ENCODE data around the gene METTL26. TPM values are rescaled to one million over a fixed set of nuclear protein-coding genes. Genes with fewer than 3 reads are reported as not detected.

The METTL26 gene
- total RNA-seq, 1 donor from 2014 or later = 62.2 TPM

DNA sequence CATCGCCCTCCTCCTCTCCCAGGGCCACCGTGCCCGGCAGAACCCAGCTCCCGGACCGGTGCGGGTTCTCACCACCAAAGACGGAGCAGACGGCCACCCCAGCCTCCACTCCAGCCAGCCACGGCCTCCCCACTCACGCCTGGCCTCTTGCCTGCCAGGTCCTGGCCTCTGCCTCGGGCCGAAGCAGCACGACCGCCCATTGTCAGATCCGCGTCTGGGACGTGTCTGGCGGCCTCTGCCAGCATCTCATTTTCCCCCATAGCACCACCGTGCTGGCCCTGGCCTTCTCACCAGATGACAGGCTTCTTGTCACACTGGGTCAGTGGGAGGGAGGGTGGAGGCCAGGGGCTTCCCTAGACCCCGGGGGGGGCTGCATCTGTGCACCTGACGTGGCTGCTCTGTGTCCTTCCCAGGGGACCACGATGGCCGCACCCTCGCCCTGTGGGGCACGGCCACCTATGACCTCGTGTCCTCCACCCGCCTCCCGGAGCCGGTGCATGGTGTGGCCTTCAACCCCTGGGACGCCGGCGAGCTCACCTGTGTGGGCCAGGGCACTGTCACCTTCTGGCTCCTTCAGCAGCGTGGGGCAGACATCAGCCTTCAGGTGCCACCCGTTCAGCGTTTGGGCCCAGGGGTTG lies 25.2 kb upstream of the METTL26 start:
- peak; percentile 2 for ATAC-seq
- intact Hi-C loops (cut with micrococcal nuclease) = no loop called here

DNA sequence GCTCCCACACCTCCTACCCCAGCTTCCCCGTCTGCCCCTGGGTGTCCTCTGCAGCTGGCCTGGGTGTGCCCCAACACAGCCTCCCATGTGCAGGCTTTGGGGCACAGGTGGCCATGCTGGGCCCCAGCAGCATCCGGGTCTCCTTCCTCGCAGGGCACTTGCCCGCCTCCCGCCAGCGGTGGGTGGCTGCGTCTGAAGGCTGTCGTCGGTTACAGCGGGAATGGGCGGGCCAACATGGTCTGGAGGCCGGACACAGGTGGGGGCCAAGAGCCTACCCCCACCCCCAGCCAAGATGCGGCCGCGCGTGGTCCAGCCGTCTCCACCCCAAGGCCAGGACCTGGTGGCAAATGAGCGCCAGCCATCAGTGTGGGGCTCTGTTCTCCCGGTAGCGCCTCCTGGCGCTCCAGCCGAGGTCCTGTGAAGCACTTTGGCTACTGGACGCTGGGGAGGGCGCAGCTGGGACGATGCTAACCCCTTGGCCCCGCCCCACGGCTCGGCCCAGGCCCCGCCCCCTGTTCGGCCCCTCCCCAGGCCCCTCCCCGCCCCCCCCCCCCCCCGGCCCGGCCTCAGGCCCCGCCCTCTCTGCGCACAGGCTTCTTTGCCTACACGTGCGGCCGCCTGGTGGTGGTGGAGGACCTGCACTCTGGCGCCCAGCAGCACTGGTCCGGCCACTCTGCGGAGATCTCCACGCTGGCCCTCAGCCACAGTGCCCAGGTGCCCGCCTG lies 24.5 kb upstream of the METTL26 start:
- intact Hi-C loops (cut with micrococcal nuclease) = no loop called here
- ATAC-seq = peak; percentile 87
- peak; percentile 93 for DNase-seq

More for the DNA sequence above, 25.2 kb upstream of the METTL26 start:
- peak; percentile 53 for DNase-seq

DNA sequence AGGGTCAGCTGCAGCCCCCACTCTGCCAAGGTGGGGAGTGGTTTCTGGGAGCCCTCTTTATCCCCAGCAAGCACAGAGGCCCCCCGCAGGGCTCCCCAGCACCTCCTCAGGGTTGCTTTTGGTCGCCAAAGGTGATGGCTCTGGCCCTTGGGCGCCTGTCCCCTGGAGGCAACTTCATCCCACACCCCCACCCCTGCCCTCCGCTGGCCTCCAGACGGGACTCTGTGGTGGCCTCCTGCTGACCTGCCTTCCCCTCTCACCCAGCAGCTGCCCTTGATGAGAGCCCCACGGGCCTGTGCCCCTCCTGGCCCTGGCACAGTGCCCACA lies 24.0 kb upstream of the METTL26 start:
- ATAC-seq (no peak), DNase-seq (no peak)
- intact Hi-C loops (cut with micrococcal nuclease) = no loop called here

DNA sequence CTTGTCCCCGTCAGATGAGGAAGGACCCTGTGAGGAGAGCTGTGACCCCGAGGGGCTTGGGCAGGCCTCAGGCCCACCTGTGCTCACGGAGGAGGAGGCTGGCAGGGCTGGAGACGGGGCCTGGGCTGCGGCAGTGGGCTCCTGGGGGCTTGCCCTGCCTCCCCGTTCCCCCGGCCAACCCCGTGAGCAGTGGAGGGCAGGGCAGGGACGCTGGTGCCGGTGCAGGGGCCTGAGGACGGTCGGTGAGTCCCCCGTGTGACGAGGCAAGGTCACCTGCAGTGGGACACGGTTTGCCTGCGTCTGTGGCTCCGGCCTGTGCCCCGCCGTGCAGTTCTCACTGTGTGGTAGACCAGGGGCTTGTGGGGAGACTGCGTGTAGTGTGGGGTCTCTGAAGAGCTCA lies 23.5 kb upstream of the METTL26 start:
- no peak for ATAC-seq
- intact Hi-C loops (cut with micrococcal nuclease) = no loop called here
- DNase-seq = no peak

DNA sequence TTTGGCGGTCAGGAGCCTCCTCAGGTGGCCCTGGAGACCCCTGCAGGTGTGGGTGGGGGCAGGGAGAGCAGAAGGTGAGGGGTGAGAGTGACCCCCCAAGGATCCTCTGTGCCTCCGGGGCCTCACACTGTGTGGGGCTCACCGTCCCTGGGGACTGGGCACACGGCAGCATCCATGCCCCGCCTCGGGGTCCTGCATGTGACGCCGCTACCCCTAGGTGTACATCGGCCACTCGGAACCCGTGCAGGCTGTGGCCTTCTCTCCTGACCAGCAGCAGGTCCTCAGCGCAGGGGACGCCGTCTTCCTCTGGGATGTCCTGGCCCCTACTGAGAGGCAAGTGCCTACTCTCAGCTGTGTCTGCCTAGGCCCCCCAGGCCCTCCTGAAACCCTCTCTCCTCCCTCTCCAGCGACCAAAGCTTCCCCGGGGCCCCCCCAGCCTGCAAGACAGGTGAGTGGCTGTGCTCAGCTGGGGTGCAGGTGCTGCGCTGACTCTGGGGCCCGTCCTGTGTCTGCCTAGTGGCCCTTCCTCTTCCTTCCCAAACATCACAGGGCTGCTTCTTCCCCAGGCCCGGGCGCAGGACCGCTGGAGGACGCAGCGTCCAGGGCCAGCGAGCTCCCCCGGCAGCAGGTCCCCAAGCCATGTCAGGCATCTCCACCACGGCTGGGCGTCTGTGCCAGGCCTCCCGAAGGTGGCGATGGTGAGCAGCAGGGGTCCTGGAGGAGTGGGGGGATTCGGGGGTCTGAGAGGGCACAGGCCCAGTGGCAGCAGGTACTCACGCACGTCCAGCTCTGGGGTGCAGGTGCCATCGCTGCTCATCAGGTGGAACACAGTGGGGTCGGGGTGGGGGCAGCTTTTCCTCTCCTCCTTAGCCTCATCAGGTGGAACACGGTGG lies 22.8 kb upstream of the METTL26 start:
- ATAC-seq (no peak), DNase-seq (no peak)
- intact Hi-C loops (cut with micrococcal nuclease) = no loop called here

DNA sequence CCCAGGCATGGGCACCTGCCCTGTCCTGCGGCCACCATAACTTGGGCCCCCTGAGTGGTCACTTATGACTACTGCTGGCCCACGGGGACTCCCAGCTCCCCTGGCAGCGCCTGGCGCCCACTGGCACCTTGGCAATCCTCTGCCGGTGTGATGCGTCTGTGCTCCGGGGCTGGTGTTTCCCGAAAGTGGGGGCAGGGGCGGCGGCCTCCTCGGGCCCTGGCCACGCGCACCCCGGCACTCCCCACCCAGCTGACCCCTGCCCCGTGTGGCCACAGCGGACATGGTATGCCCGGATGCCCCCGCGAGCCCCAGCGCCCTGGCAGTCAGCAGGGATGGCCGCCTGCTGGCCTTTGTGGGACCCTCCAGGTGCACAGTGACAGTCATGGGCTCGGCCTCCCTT lies 21.4 kb upstream of the METTL26 start:
- no peak for ATAC-seq
- intact Hi-C loops (cut with micrococcal nuclease) = no loop called here
- no peak for DNase-seq

DNA sequence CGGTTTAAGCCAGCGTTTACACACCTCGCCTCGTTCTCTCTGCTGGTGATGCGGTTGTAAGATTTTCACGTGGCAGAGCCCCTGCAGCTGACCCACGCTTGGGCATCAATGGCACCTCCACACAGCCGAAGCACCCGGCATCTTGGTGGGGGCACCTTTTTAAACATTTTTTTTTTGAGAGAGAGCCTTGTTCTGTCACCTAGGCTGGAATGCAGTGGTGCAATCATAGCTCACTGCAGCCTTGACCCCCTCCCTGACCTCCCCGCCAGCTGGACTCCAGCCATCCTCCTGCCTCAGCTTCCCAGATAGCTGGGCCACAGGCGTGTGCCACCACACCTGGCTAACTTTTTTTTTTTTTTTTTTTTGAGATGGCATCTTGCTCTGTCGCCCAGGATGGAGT lies 17.9 kb upstream of the METTL26 start:
- ATAC-seq (no peak), DNase-seq (no peak)
- intact Hi-C loops (cut with micrococcal nuclease) = no loop called here

DNA sequence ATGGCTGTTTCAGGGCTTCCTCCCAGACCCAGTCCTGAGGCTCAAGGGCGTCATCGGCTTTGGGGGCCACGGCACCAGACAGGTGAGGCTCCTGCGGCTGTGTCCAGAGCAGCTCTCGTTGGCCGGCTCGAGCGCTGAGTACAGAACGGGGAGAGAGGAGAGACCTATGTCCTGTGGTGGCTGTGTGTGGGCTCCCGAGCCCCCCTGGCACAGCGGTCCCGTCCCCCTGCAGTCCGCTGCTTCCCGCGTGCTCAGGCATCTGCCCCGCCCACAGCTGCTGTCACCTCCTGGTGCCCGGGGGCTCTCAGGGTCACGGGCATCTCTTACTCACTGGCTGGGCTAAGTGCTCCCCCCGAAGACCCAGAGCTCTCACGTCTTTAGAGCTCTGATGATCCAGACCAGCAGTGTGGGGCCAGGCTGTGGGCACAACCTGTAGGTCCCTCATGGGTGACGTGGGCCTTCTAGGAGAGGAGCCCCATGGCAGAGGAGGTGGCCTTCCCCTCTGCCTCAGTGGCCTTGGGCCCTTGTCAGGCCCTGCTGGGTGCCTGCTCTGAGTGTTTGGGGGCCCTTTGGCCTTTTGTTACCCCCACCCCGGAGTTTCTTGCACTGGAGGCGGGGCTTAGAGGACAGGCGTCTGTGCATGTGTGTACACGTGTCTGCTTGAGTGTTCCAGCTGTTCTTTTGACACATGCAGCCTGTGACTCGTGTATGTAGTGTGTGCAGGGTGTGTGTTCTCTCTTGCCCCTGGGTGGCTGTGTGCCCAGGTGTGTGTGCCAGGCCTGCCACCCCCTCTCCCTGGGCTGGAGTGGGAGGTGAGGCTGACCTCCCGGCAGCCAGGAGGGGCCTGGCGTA lies 16.6 kb upstream of the METTL26 start:
- ATAC-seq (no peak), DNase-seq (no peak)
- intact Hi-C loops (cut with micrococcal nuclease) = no loop called here

DNA sequence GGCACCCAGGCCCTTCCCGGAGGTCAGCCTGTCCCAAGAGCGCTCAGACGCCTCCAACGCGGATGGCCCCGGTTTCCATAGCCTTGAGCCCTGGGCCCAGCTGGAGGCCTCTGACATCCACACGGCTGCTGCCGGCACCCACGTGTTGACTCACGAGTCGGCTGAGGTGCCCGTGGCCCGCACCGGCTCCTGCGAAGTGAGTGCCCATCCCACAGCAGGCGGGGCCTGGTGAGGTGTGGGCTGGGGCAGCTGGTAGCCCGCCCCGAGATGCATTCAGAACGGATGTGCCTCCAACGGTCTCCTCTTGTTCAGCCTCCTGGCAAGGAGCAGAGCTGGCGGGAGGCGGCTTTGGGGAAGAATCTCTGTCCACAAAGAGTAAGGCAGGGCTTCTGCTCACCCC lies 15.7 kb upstream of the METTL26 start:
- intact Hi-C loops (cut with micrococcal nuclease) = no loop called here
- DNase-seq (no peak), ATAC-seq (no peak)

DNA sequence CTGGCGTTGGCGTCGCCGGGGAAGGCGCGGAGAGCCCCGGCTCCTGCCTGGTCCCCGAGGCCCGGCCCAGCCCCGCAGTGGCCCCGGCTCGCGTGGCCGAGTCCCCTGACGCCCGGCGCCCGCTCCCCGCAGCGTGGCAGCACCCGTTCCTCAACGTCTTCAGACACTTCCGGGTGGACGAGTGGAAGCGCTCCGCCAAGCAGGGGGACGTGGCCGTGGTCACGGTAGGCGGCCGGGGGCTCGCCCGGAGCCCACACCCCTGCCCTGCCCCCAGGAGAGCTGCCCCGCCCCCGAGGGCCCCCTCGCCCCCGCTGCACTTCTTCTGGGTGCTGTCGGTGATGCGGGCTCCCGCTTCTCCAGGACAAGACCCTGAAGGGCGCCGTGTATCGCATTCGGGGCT lies 13.5 kb upstream of the METTL26 start:
- DNase-seq (no peak), ATAC-seq (peak; percentile 0)
- intact Hi-C loops (cut with micrococcal nuclease) = no loop called here

DNA sequence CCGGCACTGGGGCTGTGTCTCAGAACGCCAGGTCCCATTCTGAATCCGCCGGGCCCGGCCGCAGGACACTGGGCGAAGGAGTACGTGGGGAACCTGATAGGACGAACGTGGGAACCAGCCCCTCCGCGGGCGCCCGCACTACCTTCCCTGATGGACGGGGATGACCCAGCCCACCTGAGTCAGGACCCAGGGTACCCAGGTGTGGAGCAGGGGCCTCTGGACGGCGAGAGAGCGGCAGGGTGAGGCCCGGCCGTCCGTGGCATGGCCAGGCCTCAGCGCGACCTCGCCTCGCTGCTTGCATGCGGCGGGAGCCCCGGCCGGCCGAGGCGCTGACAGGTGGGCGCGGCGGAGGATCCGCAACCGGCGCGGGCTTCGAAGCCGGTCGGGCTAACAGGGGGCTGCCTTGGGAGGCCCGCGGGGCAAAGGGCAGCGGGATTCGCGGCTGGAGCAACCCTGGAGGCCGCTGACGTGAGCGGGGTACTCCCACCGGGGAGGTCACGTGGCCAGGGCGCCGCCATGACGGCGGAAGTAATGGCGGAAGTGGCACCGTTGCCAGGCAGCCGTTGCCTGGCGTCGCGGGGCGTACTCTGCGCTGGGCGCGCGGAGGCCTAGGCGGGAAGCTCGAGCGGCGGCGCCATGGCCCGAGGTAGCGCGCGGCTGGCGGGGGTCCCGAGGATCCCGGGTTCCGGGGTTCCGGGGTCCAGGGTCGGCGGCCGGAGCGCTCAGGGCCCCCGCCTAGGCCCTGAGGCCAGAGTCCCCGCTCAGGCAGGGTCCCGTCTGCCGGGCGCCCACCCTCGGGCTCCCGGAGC lies 12.9 kb upstream of the METTL26 start, which contains the start of gene WDR90:
WDR90 (plus strand) TSS at position 585 of the 809 bp plus-strand sequence; CDS start at position 637, 52 bp downstream.
- ATAC-seq (peak; percentile 83), DNase-seq (peak; percentile 97)
- intact Hi-C loops (cut with micrococcal nuclease) = no loop called here

DNA sequence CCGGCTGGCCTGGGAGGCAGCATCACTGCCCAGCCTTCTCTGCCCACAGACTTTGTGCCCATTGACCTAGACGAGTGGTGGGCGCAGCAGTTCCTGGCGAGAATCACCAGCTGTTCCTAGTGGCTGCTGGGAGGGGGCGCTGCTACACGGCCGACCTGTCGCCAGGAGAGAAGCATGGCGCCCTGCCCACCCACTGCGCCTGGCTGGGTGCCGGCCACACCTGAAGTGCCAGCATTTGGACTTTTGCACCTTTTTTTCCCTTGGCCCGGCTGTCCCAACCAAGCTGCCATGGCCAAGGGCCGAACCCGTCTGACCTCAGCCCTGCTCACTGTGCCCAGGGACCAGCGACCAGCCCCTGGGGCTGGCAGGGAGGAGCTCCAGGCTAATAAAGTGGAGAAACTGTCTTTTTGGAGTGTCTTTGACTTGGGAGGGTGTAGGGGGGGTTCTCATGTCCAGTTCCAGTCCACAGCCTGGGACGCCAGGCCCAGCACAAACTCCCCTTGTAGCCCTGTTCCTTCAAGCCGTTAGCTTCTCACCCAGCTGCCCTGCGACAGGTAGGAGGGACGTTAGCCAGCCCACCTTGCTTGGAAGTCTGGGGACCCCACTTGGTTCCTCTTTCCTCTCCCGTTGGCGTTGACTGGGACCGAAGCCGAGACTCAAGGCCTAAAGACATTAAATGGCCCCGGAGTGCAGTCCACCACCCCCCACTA lies 12.1 kb upstream of the METTL26 start:
- intact Hi-C loops (cut with micrococcal nuclease) = no loop called here
- DNase-seq (no peak), ATAC-seq (no peak)

DNA sequence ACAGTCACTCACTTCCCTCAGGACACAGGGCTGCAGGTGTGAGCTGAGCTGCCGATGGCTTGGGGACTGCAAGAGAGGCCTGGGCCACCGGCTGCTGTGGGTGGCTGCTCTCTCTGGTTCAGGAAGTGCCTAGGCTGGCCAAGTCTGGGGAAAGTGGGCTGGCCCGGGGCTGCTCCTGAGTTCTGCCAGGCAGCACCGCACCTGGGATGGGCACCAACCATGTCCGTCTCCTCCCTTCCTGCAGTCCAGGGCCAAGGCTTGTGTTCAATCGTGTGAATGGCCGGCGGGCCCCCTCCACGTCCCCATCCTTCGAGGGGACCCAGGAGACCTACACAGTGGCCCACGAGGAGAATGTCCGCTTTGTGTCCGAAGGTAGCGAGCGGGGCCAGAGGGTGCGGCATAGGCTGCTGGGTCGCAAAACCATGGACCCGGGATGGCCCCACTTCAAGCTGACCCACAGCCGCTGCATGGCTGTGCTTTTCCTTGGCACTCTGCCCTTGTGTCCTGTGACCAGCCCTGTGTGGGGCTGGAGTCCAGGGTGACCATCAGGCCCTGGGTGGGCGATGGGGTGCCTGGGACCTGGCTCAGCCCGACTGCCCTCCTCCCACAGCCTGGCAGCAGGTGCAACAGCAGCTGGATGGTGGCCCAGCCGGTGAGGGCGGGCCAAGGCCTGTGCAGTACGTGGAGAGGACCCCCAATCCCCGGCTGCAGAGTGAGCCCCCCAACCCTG lies 11.2 kb upstream of the METTL26 start:
- intact Hi-C loops (cut with micrococcal nuclease) = no loop called here
- ATAC-seq (peak; percentile 1), DNase-seq (no peak)

DNA sequence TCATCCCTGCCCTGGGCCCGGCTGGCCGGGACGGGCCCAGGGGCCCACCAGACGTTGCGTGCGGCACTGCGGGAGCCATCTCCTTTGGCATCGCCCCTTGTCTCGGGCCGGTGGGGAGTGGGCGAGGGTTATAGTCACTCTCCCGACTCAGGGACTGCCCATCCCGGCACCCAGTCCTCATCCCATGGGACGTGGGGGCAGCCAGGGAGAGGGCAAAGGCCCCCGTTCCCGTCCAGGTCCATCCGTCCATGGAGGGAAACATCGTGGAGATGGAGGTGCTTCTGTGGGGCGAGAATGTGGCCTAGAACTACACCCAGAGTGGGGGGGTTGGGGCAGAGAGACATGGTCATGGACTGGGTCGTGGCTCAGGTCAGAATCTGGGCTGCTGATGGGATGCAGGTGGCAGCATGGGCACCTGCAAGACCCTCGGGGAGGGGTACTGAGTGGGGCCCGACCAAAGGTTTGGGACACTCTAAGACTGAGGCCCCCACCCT lies 10.6 kb upstream of the METTL26 start:
- DNase-seq = no peak
- intact Hi-C loops (cut with micrococcal nuclease) = no loop called here
- no peak for ATAC-seq

DNA sequence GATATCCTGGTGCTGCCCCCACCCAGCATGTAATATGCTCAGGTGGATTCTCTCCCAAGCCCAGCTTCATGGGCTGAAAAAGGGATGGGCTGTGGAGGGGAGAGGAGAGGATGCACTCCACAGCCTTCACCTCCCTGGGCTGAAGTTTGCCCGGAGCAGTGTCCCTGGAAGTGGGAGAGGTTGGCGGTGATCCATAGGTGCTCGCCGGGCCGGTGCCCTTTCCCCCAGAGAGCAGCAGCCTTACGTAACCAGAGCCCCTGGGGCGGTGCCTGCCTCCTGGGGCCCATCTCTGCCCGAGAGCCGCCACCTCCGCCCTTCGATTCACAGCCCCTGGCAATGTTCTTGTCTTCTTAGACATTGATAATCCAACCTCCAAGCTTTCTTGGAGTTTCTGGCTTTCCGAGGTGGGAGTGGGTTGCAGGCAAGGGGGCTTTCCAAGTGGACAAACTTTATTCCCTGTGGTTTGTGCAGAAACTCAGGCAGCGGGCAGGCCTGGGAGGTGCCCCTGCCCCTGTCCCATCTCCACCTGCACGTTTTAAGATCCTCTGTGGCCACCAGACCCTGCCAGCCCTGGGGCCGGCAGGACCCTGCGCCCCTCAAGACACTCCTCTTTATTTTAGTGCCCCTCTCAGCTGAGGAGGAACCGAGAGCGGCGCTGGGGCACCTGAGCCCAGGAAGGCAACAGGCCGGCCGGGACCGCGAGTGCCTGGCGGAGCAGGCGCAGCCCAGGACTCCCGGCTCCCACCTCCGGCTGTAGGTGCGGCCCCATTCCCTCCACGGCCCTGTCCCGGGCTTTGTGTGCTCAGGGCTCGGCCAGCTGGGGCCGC lies 10.0 kb upstream of the METTL26 start:
- intact Hi-C loops (cut with micrococcal nuclease) = no loop called here
- ATAC-seq = peak; percentile 52
- peak; percentile 88 for DNase-seq

DNA sequence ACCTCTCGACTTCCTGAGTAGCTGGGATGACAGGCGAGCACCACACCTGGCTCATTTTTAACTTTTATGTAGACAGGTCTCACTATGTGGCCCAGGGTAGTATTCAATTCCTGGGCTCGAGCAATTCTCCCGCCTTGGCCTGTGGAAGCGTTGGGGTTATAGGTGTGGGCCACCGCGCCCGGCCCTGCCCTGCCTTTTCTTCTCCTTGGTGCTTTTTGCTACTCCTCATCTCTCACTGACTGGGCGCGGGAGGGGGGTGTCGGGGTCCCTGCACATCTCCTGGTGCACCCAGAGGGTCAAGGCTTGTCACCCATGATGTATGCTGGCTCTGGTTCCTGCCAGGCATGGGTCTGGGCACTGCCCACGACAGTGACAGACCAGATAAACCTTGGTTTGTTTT lies 8.5 kb upstream of the METTL26 start:
- DNase-seq (no peak), ATAC-seq (no peak)
- intact Hi-C loops (cut with micrococcal nuclease) = no loop called here

Data from left ventricle myocardium superior (tissue), 1 donor.